ENCODE data around the gene ELMO3.
A peak's percentile ranks its signal among the peaks of the same experiment; 100 is the strongest.

Gene ELMO3

DNA sequence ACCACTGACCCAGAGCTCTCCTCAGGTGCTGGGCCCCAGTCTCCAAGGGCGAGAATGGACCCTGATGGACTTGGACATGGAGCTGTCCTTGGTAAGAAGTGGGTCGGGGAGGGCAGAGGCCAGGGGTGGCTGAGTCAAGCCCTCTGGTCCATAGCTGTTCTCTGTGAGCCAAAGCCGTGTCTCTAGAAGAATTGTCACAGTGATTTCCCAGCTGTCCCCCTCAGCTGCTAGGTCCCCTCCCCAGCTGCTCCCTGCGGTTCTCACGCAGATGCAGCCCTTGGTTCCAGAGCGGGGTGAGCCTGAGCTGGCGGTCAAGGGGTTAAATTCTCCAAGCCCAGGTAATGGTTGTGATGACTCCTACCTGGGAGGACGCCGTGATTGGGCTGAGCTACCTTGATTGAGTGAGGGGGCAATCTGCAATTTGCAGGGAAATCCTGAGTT is 29.9 kb upstream of the ELMO3 start:
- DNase-seq: peak; percentile 46
- Histone ChIP-seq H4K5ac (ENCODE audit: low read length) (no peak overlapping the region), H3K4me1 (ENCODE audit: control insufficient read depth, low read depth, low read length) (peaks cover 8% of the 10 kb centered on the region), H3K79me1 (ENCODE audit: low read length) (no peaks in the 10 kb centered on the region), H2BK120ac (ENCODE audit: low read depth, low read length) (no peak overlapping the region), H2AK5ac (ENCODE audit: low read length) (no peak overlapping the region), H3K4me3 (ENCODE audit: low read length) (no peak overlapping the region), H4K8ac (ENCODE audit: low read depth, low read length) (no peak overlapping the region), H3K27ac (ENCODE audit: low read depth, low read length) (no peak overlapping the region), H2BK5ac (ENCODE audit: low read length) (no peak overlapping the region), H3K9ac (ENCODE audit: low read length) (peak overlapping the region; percentile 18), H3K27me3 (ENCODE audit: insufficient read depth, low read length, poor library complexity) (peaks cover 51% of the 10 kb centered on the region), H3K23ac (ENCODE audit: low read length) (no peak overlapping the region), H3K4me2 (ENCODE audit: low read length) (no peak overlapping the region), H3K18ac (ENCODE audit: low read length) (no peak overlapping the region), H3K36me3 (ENCODE audit: control insufficient read depth, insufficient read depth, low read length) (no peaks in the 10 kb centered on the region), H3K56ac (ENCODE audit: low read length) (no peak overlapping the region), H2BK15ac (replicated peaks; ENCODE audit: low read depth) (no peak overlapping the region), H3K4ac (ENCODE audit: low read depth, low read length) (no peak overlapping the region), H3K79me2 (ENCODE audit: control insufficient read depth, insufficient read depth, low read length) (no peaks in the 10 kb centered on the region)
- WGBS (ENCODE audit: extremely low coverage, insufficient coverage, low lambda C conversion rate): no CpG with 5 or more reads among the region's 9 CpGs

- Histone ChIP-seq H3K4me2 (ENCODE audit: low read length) (peak overlapping the region; percentile 28), H4K8ac (ENCODE audit: low read depth, low read length) (peak overlapping the region; percentile 14), H4K5ac (ENCODE audit: low read length) (no peak overlapping the region), H3K4ac (ENCODE audit: low read depth, low read length) (no peak overlapping the region), H3K4me3 (ENCODE audit: low read length) (no peak overlapping the region), H3K27ac (ENCODE audit: low read depth, low read length) (no peak overlapping the region), H3K56ac (ENCODE audit: low read length) (peak overlapping the region; percentile 78), H3K79me2 (ENCODE audit: control insufficient read depth, insufficient read depth, low read length) (no peaks in the 10 kb centered on the region), H3K9ac (ENCODE audit: low read length) (peak overlapping the region; percentile 59), H3K79me1 (ENCODE audit: low read length) (no peaks in the 10 kb centered on the region), H3K36me3 (ENCODE audit: control insufficient read depth, insufficient read depth, low read length) (no peaks in the 10 kb centered on the region), H2AK5ac (ENCODE audit: low read length) (no peak overlapping the region), H3K4me1 (ENCODE audit: control insufficient read depth, low read depth, low read length) (peaks cover 8% of the 10 kb centered on the region), H3K27me3 (ENCODE audit: insufficient read depth, low read length, poor library complexity) (peaks cover 49% of the 10 kb centered on the region), H2BK15ac (replicated peaks; ENCODE audit: low read depth) (no peak overlapping the region), H3K18ac (ENCODE audit: low read length) (peak overlapping the region; percentile 82), H2BK120ac (ENCODE audit: low read depth, low read length) (no peak overlapping the region), H3K23ac (ENCODE audit: low read length) (no peak overlapping the region), H2BK5ac (ENCODE audit: low read length) (no peak overlapping the region)
- no CpG with 5 or more reads among the region's 24 CpGs for WGBS (ENCODE audit: extremely low coverage, insufficient coverage, low lambda C conversion rate)
- DNase-seq: peak; percentile 88
Observed at GRCh38 chr16:67169642-67170167, 29.2 kb upstream of the ELMO3 start.

DNA sequence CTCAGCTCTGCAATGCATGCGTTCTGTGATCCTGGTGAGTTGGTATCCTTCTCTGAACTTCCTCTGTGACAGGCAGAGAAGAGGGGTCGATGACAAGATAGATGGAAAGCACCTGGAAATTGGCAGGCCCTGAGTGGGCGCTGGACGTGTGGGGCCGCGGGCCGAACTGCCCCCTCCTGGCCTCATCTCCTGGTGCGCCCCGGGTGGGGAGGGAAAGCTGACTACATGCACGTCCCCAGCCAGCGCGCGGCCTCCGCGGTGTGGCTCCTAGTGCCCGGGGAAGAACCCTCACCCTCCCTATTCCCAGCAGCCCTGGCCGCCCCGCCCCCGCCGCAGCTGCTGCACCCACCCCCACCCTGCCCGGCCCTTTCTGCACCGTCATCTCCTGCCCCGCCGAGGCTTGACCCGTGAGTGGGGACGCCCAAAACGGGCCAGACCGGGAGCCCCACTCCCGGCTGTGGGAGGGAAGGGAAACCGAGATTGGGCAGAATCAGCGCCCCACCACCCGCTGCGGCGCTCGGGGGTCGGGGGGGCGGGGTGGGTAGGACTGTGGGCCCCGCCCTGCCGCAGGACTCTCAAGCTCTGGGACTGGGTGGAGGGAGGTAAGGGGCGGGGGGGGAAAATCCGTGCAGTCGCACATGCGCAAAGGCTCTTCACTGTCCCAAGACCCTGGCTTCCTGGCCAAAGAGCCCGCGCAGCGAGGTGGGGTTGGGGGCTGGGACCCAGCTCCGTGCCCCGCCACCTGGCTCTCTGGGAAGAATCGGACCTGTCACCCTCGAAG is 28.6 kb upstream of the ELMO3 start, which contains the start of gene NOL3:
Gene NOL3 (plus strand): TSS at position 371 of the 781 bp plus-strand sequence.
- H2BK120ac ChIP-seq (ENCODE audit: low read depth, low read length): no peak within 1 kb of the TSS
- H3K18ac ChIP-seq (ENCODE audit: low read length): peak within 1 kb of the TSS; percentile 82
- peak within 1 kb of the TSS; percentile 85 for H3K4me2 ChIP-seq (ENCODE audit: low read length)
- H3K4me1 ChIP-seq (ENCODE audit: control insufficient read depth, low read depth, low read length): peaks cover 8% of the 10 kb centered on the region
- H2BK15ac ChIP-seq (replicated peaks; ENCODE audit: low read depth): no peak within 1 kb of the TSS
- peak within 1 kb of the TSS; percentile 46 for H3K4ac ChIP-seq (ENCODE audit: low read depth, low read length)
- no peaks in the 10 kb centered on the region for H3K79me2 ChIP-seq (ENCODE audit: control insufficient read depth, insufficient read depth, low read length)
- no peaks in the 10 kb centered on the region for H3K36me3 ChIP-seq (ENCODE audit: control insufficient read depth, insufficient read depth, low read length)
- no peaks in the 10 kb centered on the region for H3K79me1 ChIP-seq (ENCODE audit: low read length)
- H4K8ac ChIP-seq (ENCODE audit: low read depth, low read length): peak within 1 kb of the TSS; percentile 14
- peak; percentile 90 for DNase-seq
- no CpG with 5 or more reads among the region's 50 CpGs for WGBS (ENCODE audit: extremely low coverage, insufficient coverage, low lambda C conversion rate)
- no peak within 1 kb of the TSS for H3K27ac ChIP-seq (ENCODE audit: low read depth, low read length)
- H3K23ac ChIP-seq (ENCODE audit: low read length): no peak within 1 kb of the TSS
- H3K9ac ChIP-seq (ENCODE audit: low read length): peak within 1 kb of the TSS; percentile 82
- H3K56ac ChIP-seq (ENCODE audit: low read length): peak within 1 kb of the TSS; percentile 91
- peak within 1 kb of the TSS; percentile 33 for H3K4me3 ChIP-seq (ENCODE audit: low read length)
- peak within 1 kb of the TSS; percentile 27 for H2AK5ac ChIP-seq (ENCODE audit: low read length)
- peak within 1 kb of the TSS; percentile 23 for H2BK5ac ChIP-seq (ENCODE audit: low read length)
- H3K27me3 ChIP-seq (ENCODE audit: insufficient read depth, low read length, poor library complexity): peaks cover 47% of the 10 kb centered on the region
- no peak within 1 kb of the TSS for H4K5ac ChIP-seq (ENCODE audit: low read length)

DNA sequence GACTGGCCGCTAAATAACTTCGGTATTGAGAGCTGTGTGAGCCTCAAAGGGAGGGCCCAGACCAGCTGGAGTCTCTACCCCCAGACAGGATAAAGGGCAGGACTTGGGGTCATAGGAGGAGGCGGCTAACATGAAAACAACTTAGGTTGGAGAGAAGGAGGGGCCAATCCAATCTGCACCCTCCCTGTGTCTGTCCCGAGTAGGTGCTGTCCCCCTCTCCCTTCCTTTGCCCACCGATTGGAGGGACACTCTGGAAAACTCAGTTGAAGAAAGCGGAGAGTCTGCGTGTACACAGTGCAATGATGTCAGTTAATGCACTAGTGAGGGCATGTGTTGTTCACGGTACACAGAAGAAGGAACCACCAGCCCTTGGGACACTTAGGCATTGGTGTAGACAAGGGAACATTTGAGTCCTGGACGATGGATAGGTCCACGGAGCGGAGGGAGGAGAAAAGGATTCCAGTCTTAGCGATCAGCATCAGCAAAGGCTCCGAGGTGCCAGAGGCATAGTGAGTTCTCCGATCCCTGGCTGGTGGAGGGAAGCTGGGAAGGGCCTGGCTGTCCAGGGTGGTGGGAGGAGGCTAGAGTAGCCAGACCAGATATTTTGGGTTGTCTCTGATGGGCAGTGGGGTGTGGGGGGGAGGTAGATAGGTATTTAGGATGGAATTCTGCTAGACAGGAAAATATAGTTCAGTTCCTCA is 27.8 kb upstream of the ELMO3 start:
- Histone ChIP-seq H3K27ac (ENCODE audit: low read depth, low read length) (no peak overlapping the region), H3K79me2 (ENCODE audit: control insufficient read depth, insufficient read depth, low read length) (no peaks in the 10 kb centered on the region), H3K23ac (ENCODE audit: low read length) (no peak overlapping the region), H3K18ac (ENCODE audit: low read length) (no peak overlapping the region), H3K27me3 (ENCODE audit: insufficient read depth, low read length, poor library complexity) (peaks cover 40% of the 10 kb centered on the region), H4K8ac (ENCODE audit: low read depth, low read length) (no peak overlapping the region), H2BK5ac (ENCODE audit: low read length) (peak overlapping the region; percentile 23), H3K4me1 (ENCODE audit: control insufficient read depth, low read depth, low read length) (peaks cover 8% of the 10 kb centered on the region), H3K9ac (ENCODE audit: low read length) (peak overlapping the region; percentile 82), H3K4me3 (ENCODE audit: low read length) (peak overlapping the region; percentile 33), H3K36me3 (ENCODE audit: control insufficient read depth, insufficient read depth, low read length) (no peaks in the 10 kb centered on the region), H3K79me1 (ENCODE audit: low read length) (no peaks in the 10 kb centered on the region), H2AK5ac (ENCODE audit: low read length) (peak overlapping the region; percentile 27), H3K56ac (ENCODE audit: low read length) (peak overlapping the region; percentile 91), H3K4ac (ENCODE audit: low read depth, low read length) (no peak overlapping the region), H3K4me2 (ENCODE audit: low read length) (peak overlapping the region; percentile 85), H4K5ac (ENCODE audit: low read length) (no peak overlapping the region), H2BK120ac (ENCODE audit: low read depth, low read length) (no peak overlapping the region), H2BK15ac (replicated peaks; ENCODE audit: low read depth) (no peak overlapping the region)
- DNase-seq: peak; percentile 34
- WGBS (ENCODE audit: extremely low coverage, insufficient coverage, low lambda C conversion rate): no CpG with 5 or more reads among the region's 14 CpGs

DNA sequence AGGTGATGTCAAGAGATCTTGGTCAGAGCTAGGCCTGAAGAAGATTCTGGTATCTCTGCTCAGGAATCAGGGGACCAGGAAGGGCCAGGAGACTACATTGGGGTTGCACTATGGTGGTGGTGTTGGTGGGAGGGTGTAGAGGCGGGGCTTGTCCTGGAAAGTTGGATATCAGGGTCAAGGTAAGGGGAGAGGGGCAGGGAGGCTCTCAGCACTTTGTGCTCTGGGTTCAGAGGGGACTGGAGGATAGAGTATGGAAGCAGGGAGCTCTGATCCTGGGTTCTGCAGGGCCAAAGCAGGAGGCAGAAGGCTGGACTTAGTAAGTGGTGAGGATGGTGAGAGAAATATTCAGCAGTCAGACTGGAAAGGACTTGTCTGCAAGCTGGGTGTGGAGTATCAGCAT is 25.6 kb upstream of the ELMO3 start:
- Histone ChIP-seq H2BK5ac (ENCODE audit: low read length) (no peak overlapping the region), H3K18ac (ENCODE audit: low read length) (no peak overlapping the region), H4K5ac (ENCODE audit: low read length) (no peak overlapping the region), H3K23ac (ENCODE audit: low read length) (no peak overlapping the region), H3K4me2 (ENCODE audit: low read length) (no peak overlapping the region), H3K79me2 (ENCODE audit: control insufficient read depth, insufficient read depth, low read length) (no peaks in the 10 kb centered on the region), H3K4ac (ENCODE audit: low read depth, low read length) (no peak overlapping the region), H3K79me1 (ENCODE audit: low read length) (no peaks in the 10 kb centered on the region), H2AK5ac (ENCODE audit: low read length) (no peak overlapping the region), H3K4me3 (ENCODE audit: low read length) (no peak overlapping the region), H3K9ac (ENCODE audit: low read length) (peak overlapping the region; percentile 0), H3K36me3 (ENCODE audit: control insufficient read depth, insufficient read depth, low read length) (no peaks in the 10 kb centered on the region), H3K27me3 (ENCODE audit: insufficient read depth, low read length, poor library complexity) (peaks cover 20% of the 10 kb centered on the region), H2BK15ac (replicated peaks; ENCODE audit: low read depth) (no peak overlapping the region), H3K4me1 (ENCODE audit: control insufficient read depth, low read depth, low read length) (peaks cover 8% of the 10 kb centered on the region), H4K8ac (ENCODE audit: low read depth, low read length) (no peak overlapping the region), H3K56ac (ENCODE audit: low read length) (peak overlapping the region; percentile 82), H3K27ac (ENCODE audit: low read depth, low read length) (no peak overlapping the region), H2BK120ac (ENCODE audit: low read depth, low read length) (no peak overlapping the region)
- DNase-seq: no peak
- no CpG with 5 or more reads among the region's 1 CpG for WGBS (ENCODE audit: extremely low coverage, insufficient coverage, low lambda C conversion rate)
